Measurements from ENCODE around the gene HES4. TPM values are rescaled to one million over a fixed set of nuclear protein-coding genes. Genes with fewer than 3 reads are reported as not detected.

HES4 gene
- total RNA-seq, 1 experiment from 2014 or later, result 18.5 TPM

DNA sequence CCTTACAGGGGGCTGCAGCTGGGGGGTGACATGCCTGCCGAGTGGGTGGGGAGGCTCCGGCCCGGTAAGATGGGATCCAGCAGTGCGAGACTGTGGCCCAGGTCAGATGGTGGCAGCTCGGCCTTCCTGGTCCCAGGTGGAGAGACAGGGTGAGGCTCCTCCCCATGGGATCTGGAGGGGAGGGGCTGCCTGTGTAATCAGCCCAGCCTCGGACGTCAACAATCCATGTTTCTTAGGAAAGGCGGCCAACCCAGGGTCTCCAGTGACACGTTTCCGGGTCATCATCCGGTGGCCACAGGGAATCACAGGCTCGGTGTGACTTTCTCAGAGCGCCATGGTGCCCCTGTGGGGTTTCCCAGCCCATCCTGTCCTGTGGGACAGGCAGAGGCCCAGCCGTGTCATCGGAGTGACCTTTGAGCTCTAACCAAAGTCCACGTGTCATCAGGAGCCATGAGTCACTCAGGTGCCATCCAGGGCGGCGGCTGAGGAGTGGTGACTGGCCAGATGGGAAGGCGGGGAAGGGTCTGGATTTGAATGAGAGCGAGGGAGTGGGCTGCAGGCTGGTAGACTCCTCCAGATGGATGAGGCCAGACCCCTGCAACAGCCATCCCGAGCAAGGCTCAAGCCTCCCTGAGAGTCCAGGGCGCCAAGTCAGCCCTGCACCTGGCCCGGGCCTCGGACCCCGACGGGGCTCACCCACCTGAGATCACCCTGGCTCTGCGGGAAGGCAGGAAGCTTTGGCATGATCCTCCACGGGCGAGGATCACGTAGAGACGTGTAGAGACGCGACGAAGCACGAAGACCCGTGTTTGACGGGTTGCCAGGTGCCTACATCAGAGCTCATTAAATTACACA, 6.6 kb upstream of the HES4 start:
- POLR2A ChIA-PET (ENCODE audit: low non-redundant PET), result no interaction called here
- CTCF ChIA-PET, result interaction anchor here (0.6 kb wide), 1 partner anchor 66 kb away, joined by 3 read pairs; no protein-coding TSS in a partner anchor
- TF ChIP-seq EZH2 (IDR thresholded peaks at IDR 0.05; ENCODE audit: borderline replicate concordance, low read depth, low read length, poor library complexity, severe bottlenecking), result no peak
- TF ChIP-seq, protein P1, sequence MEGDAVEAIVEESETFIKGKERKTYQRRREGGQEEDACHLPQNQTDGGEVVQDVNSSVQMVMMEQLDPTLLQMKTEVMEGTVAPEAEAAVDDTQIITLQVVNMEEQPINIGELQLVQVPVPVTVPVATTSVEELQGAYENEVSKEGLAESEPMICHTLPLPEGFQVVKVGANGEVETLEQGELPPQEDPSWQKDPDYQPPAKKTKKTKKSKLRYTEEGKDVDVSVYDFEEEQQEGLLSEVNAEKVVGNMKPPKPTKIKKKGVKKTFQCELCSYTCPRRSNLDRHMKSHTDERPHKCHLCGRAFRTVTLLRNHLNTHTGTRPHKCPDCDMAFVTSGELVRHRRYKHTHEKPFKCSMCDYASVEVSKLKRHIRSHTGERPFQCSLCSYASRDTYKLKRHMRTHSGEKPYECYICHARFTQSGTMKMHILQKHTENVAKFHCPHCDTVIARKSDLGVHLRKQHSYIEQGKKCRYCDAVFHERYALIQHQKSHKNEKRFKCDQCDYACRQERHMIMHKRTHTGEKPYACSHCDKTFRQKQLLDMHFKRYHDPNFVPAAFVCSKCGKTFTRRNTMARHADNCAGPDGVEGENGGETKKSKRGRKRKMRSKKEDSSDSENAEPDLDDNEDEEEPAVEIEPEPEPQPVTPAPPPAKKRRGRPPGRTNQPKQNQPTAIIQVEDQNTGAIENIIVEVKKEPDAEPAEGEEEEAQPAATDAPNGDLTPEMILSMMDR (conservative IDR thresholded peaks at IDR 0.05; ENCODE audit: low read depth, low read length), result no peak
- intact Hi-C loops (cut with micrococcal nuclease; ENCODE audit: unreplicated experiment), result no loop called here
- no peaks in the 10 kb centered on the region for H3K36me3 ChIP-seq (ENCODE audit: insufficient read depth, low read length, poor library complexity, severe bottlenecking)
- no TSS peak for BruUV-seq (replicated peaks)
- no peaks in the 10 kb centered on the region for H3K27me3 ChIP-seq (replicated peaks; ENCODE audit: insufficient read depth, low read depth, low read length, poor library complexity)
- H3K4me3 ChIP-seq (ENCODE audit: low read depth, low read length, poor library complexity, severe bottlenecking), result no peak overlapping the region
- peaks cover 7% of the 10 kb centered on the region for H3K4me1 ChIP-seq (ENCODE audit: insufficient read depth, low read length, poor library complexity, severe bottlenecking)
- no peak overlapping the region for H3K27ac ChIP-seq (ENCODE audit: low read depth, low read length, poor library complexity, severe bottlenecking)
- no peak for DNase-seq (ENCODE audit: low spot score)
- no peaks in the 10 kb centered on the region for H3K9me3 ChIP-seq (ENCODE audit: low read depth, low read length, poor library complexity, severe bottlenecking)

DNA sequence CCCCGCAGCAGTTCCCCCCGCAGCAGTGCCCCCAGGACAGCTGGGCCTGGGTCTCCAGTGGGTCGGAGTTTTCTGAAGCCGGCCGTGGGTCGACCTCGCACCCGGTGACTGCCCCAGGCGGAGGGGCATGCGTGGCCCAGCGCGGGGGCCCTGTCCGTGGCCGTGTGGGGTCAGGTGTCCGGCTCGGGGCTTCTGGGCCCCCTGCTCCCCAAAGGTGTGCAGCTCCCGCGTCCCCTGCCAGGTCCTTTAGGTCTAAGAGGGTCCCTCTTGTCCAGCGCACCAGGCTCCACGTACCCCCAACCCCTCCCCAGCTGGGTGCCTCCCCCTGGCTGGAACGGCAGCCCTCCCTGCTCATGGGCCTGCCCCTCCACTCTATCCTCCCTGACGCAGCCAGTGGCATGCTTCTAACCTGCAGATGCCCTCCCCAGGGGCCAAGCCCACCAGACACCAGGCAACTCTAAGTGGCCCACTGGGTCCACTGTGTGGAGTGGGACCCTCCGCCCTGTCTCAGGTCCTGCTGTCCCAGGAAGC, 5.9 kb upstream of the HES4 start:
- no TSS peak for BruUV-seq (replicated peaks)
- H3K27ac ChIP-seq (ENCODE audit: low read depth, low read length, poor library complexity, severe bottlenecking), result no peak overlapping the region
- no peaks in the 10 kb centered on the region for H3K27me3 ChIP-seq (replicated peaks; ENCODE audit: insufficient read depth, low read depth, low read length, poor library complexity)
- intact Hi-C loops (cut with micrococcal nuclease; ENCODE audit: unreplicated experiment), result no loop called here
- no peak for DNase-seq (ENCODE audit: low spot score)
- ChIA-PET POLR2A (ENCODE audit: low non-redundant PET) (no interaction called here), CTCF (no interaction called here)
- no peak for TF ChIP-seq EZH2 (IDR thresholded peaks at IDR 0.05; ENCODE audit: borderline replicate concordance, low read depth, low read length, poor library complexity, severe bottlenecking)
- TF ChIP-seq, protein P1 (conservative IDR thresholded peaks at IDR 0.05; ENCODE audit: low read depth, low read length), result no peak
- H3K4me1 ChIP-seq (ENCODE audit: insufficient read depth, low read length, poor library complexity, severe bottlenecking), result peaks cover 14% of the 10 kb centered on the region
- H3K36me3 ChIP-seq (ENCODE audit: insufficient read depth, low read length, poor library complexity, severe bottlenecking), result no peaks in the 10 kb centered on the region
- no peak overlapping the region for H3K4me3 ChIP-seq (ENCODE audit: low read depth, low read length, poor library complexity, severe bottlenecking)
- H3K9me3 ChIP-seq (ENCODE audit: low read depth, low read length, poor library complexity, severe bottlenecking), result no peaks in the 10 kb centered on the region

DNA sequence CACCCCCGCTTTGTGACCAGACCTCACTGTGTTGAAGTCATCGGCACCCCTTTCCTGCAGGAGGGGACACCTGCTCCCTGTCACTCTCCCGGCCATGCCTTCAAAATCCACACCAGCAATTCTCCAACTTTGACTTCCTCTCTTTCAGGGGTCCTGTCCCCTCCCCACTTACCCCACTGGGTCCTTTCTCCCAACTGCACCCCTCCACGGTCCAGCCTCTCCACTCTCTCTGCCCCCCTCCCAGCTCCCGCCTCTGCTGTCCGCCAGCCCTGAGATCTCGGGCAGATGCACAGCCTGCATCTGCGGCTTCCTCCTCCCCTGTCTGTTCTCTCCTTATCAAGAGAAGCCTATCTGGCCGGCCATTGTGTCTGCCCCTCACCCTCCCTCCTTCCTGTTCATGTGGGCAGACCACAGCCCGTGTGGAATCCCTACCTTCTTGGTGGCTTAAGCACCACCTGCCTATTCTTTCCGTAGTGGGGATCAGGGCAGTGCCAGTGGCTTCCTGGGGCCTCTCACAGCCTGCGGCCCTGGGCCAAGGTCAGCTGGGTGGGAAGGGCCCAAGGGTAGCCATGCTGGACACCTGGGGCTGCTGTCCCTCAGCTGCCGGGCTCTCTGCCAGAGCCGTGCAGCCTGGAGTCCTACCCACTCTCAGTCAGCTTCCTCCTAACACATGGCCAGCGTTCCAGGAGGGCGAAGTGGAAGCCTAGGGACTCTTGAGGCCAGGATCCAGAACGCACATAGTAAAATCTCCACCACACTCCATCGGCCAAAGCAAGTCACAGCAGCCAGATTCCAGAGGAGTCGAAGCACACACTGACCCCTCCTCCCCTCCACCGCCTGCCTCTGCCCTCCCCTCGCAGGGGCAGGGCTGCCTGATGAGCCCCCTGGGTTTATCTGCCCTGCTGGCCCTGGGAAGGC, 5.1 kb upstream of the HES4 start:
- Histone ChIP-seq H3K27ac (ENCODE audit: low read depth, low read length, poor library complexity, severe bottlenecking) (peak overlapping the region; percentile 30), H3K9me3 (ENCODE audit: low read depth, low read length, poor library complexity, severe bottlenecking) (no peaks in the 10 kb centered on the region), H3K4me3 (ENCODE audit: low read depth, low read length, poor library complexity, severe bottlenecking) (no peak overlapping the region), H3K27me3 (replicated peaks; ENCODE audit: insufficient read depth, low read depth, low read length, poor library complexity) (no peaks in the 10 kb centered on the region), H3K36me3 (ENCODE audit: insufficient read depth, low read length, poor library complexity, severe bottlenecking) (no peaks in the 10 kb centered on the region), H3K4me1 (ENCODE audit: insufficient read depth, low read length, poor library complexity, severe bottlenecking) (peaks cover 18% of the 10 kb centered on the region)
- BruUV-seq (replicated peaks), result no TSS peak
- intact Hi-C loops (cut with micrococcal nuclease; ENCODE audit: unreplicated experiment), result loop anchor here (5.0 kb wide), 1 partner anchor 57 kb away; no protein-coding TSS in a partner anchor
- no peak for TF ChIP-seq EZH2 (IDR thresholded peaks at IDR 0.05; ENCODE audit: borderline replicate concordance, low read depth, low read length, poor library complexity, severe bottlenecking)
- TF ChIP-seq, protein P1 (conservative IDR thresholded peaks at IDR 0.05; ENCODE audit: low read depth, low read length), result no peak
- ChIA-PET CTCF (interaction anchor here (1.5 kb wide), 1 partner anchor 9 kb away, joined by 3 read pairs; no protein-coding TSS in a partner anchor), POLR2A (ENCODE audit: low non-redundant PET) (no interaction called here)
- no peak for DNase-seq (ENCODE audit: low spot score)

Data from A673 (cell line).